GM19238 (cell line): ENCODE measurements around the gene CDK2AP2.
A peak's percentile ranks its signal among the peaks of the same experiment; 100 is the strongest.
"Not testable (repeated sequence)": the region's sequence is repeated elsewhere in the genome, so short reads cannot be mapped to it uniquely, and the experiment has no call there.

Source experiments
- DNase-seq: peaks from one replicate; pipeline ENCODE4 v3.0.0; 2011; ENCODE audit warnings: low spot score; ENCODE audit not compliant: insufficient read length

The CDK2AP2 gene

GRCh38 chr11:67507864-67508485, at the start of gene CDK2AP2:
TSS of gene CDK2AP2 (minus strand) at chr11:67508162. CDS start at chr11:67508082, 80 bp downstream.
- DNase-seq = peak; percentile 99

GRCh38 chr11:67556244-67556643, 48.3 kb upstream of the CDK2AP2 start:
- no peak for DNase-seq

- DNase-seq = not testable (repeated sequence)
These were observed 43.7 kb upstream of the CDK2AP2 start for GRCh38 chr11:67551697-67552096.

GRCh38 chr11:67551127-67551526, 43.2 kb upstream of the CDK2AP2 start:
- no peak for DNase-seq

GRCh38 chr11:67548555-67549110, 40.7 kb upstream of the CDK2AP2 start:
- no peak for DNase-seq

GRCh38 chr11:67548112-67548511, 40.1 kb upstream of the CDK2AP2 start:
- DNase-seq = not testable (repeated sequence)

DNA sequence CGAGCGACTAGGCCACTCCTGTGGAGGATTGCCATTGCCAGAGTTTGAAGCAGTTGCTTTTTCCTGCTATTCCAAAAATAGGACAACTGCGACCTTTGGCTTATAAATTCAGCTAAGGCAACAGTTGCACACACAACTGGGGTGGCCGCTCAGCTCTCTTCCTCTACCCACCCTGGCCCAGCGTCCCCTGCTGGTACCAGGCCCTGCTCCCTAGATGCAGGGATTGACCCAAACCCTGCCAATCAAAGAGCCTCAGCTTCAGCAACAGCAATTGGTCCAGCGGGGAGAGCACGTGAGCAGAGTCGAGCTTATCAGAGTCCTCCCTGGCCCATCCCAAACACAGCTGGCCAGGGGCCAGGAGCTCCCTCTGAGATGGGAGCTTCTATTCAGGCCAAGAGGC, 37.3 kb upstream of the CDK2AP2 start:
- no peak for DNase-seq

- DNase-seq = no peak
These were observed 36.8 kb upstream of the CDK2AP2 start for GRCh38 chr11:67544616-67545242.

DNA sequence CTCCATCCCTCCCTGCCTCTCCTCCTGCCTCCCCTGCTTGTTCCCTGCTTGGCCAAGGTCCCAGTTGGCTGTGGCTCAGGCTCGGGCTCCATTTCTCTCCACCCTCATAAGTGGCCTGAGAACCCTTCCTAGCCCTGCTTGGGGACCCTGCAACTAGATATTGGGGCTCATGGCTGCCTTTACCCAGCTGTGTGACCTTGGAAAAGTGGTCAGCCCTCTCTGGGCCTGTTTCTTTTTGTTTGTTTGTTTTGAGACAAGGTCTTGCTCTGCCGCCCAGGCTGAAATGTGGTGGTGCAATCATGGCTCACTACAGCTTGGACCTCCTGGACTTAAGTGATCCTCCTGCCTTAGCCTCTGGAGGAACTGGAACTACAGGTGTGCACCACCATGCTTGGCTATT, 35.6 kb upstream of the CDK2AP2 start:
- no peak for DNase-seq

DNA sequence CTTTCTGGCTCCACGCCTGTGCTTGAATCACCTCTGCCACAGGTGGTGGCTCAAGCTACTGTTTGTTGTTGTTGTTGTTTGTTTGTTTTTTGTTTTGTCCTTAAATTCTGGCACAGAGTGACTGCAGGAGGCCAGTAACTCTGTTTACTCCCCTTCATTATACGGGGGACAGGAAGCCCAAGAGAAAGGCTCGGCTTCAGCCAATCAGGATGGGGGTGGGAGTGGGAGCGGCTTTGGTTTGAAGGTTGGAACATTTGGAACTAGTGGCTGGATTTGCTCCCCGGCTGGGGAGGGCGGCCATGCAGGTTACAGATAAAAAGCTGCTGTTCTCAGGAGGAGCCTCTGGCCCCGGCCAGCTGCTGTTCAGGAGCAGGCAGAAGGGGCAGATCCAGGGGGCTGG, 35.0 kb upstream of the CDK2AP2 start:
- no peak for DNase-seq

DNA sequence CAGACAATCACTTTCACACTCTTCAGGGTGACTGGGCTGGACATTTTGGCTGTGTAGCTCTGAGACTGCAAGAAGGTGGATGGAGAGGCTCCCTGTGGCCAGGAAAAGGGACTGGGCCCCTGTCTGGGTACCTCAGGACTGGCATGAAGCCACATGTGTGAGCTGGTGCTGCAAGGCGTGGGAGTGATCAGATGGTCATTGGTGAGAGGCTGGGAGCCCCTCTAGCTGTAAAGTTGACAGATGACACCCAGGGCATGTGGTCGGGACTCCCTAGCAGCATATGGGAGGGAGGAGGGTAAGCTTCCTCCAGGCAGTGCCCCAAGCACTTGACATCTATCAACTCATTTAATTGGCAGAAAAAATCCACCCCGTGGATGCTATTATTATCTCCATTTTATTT, 34.2 kb upstream of the CDK2AP2 start:
- no peak for DNase-seq

GRCh38 chr11:67541198-67541597, 33.2 kb upstream of the CDK2AP2 start:
- no peak for DNase-seq

- DNase-seq = no peak
These were observed 31.6 kb upstream of the CDK2AP2 start for GRCh38 chr11:67539550-67539949.

- no peak for DNase-seq
These were observed 31.0 kb upstream of the CDK2AP2 start for GRCh38 chr11:67538823-67539505.

DNA sequence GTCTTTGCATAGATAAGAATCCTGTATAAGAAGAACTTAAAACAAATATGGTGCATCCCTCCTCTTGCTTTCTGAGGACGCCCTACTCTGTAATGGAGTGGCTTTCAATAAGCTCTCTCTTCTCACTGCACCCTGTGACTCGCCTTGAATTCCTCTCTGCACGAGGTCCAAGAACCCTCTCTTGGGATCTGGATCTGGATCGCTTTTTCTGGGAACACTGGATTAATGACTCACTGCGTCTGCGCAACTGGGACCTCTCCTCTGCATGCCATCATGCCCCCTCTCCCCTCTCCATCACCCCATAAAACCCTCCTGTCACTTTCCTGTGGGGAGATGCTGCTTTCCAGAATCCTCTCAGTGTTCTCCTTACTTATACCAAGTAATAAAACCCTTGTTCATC, 30.3 kb upstream of the CDK2AP2 start:
- DNase-seq = no peak

DNA sequence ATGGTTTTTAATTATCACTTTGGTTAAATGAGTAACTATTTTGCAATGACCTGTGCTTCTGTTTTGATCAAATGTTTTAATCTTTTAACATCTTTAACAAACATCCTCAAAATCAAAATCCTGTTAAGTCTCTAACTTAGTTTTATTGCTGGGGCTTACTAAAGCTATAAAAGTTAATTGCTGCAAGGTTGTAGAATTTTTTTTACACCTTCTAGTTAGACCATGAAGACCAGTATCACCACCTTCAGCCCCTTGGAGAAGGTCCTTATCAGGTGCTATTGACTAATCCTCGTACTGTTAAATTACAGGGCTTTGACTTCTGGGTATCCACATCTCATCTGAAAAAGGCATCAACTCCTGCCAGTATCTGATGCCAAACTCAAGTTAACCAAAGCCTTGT, 27.6 kb upstream of the CDK2AP2 start:
- DNase-seq = no peak

DNA sequence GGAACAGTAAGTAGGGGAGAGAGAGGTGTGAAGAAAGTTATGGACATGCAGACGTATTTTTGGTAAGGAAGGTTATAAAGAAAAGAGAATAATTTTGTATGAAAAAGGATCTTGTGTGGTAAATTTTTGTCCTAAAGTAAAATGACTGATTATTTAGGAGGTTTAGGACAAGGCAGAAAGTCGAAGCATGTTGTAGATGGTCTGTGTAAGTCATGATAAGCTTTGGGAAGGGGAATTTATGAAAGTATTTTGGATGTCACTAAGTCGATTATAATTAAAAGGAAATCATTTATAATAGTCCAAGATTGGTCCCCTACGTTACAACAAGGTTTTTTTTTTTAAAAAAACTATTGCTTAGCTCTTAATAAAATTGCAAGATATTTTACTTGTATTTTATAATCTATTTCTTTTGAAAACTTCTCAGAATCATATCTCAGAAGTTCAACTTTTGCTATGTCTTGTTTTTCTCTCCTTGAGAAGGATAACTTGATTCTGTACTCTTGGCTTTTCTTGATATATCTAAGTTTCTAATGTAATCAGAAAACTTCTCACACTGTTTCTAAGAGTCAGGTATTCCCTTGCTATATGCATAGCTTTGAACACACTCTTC, 26.2 kb upstream of the CDK2AP2 start:
- DNase-seq = no peak

DNA sequence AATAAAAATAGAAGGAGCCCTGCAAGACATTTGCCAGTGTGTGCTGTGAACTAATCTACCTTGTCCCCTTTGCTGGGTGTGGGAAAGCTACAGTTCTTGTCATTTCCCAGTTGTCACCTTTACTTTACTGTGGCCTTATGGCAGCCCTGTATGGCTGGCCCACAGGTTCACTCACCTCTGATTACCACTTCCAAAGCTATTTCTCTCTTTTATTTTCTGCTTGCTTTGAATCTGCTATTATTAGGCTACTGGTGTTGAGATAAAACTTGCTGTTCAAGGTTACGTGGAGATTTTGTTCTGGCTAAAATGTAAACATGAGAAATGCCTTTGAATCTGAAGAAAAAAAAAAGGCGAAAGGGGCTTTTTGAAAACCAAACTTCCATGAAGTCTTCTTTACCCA, 24.9 kb upstream of the CDK2AP2 start:
- no peak for DNase-seq

- DNase-seq = no peak
These were observed 22.3 kb upstream of the CDK2AP2 start for GRCh38 chr11:67530282-67530592.

DNA sequence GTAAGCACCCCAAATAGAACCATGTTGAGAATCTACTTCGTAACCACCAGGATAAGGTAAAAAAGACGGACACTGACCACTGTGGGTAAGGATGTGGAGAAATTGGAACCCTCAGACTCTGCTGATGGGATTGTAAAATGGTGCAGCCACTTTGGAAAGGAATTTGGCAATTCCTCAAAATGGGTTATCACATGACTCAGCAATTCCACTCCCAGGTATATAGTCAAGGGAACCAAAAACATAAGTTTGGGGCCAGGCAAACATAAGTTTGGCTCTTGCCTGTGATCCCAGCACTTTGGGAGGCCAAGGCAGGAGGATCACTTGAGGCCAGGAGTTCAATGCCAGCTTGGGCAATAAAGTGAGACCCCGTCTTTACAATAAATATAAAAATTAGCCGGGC, 20.4 kb upstream of the CDK2AP2 start:
- no peak for DNase-seq

DNA sequence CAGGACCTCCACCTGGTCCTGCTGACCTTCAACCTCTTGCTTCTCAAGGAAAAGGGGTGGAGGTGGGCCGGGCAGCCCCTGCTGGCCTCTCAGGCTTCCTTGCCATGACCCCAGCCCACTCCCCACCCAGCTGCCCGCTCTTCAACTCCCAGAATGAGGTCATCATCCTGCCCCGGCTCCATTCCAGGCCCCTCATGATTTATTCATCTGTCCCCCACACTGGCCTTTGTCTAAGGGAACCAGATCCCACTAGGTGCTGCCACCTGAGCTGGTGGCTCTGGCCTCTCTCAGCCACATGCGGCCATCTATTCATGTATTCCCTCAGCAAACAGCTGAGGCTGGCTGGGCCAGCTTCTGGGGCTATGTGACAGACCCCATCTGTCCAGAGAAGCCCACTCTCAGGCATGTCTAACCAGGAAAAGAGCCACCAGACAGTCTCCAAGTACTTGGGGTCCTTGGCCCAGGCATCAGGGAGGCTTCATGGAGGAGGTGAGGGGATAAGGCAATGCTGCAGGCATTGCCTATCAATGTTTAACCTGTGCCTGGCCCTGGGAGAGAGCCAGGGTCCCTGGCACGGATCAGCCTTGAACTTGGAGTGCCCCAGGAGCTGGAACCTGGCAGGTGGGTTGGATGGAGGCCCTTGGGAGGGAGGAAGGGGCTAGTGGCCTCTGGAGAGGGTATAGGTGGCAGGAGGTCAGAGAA, 17.5 kb upstream of the CDK2AP2 start:
- no peak for DNase-seq

- no peak for DNase-seq
These were observed 16.5 kb upstream of the CDK2AP2 start for GRCh38 chr11:67524480-67524808.
